Inflammatory macrophage treated with lipopolysaccharide for 4 hours (primary cell): ENCODE data around the gene GNG13.
"Not testable (repeated sequence)": the region's sequence is repeated elsewhere in the genome, so short reads cannot be mapped to it uniquely, and the experiment has no call there.

Source experiments
- DNase-seq: peaks from one replicate; pipeline ENCODE4 v3.0.0-alpha.2; 2020

GNG13 gene

GRCh38 chr16:799948-800833 lies at the start of gene GNG13:
Gene GNG13, minus strand, starts transcription at chr16:800734. Its CDS starts 1,657 bp downstream, at chr16:799077.
- DNase-seq = no peak

GRCh38 chr16:848510-849253 lies 48.1 kb upstream of the GNG13 start:
- no peak for DNase-seq

- no peak for DNase-seq
These were observed 47.3 kb upstream of the GNG13 start for GRCh38 chr16:847681-848445.

DNA sequence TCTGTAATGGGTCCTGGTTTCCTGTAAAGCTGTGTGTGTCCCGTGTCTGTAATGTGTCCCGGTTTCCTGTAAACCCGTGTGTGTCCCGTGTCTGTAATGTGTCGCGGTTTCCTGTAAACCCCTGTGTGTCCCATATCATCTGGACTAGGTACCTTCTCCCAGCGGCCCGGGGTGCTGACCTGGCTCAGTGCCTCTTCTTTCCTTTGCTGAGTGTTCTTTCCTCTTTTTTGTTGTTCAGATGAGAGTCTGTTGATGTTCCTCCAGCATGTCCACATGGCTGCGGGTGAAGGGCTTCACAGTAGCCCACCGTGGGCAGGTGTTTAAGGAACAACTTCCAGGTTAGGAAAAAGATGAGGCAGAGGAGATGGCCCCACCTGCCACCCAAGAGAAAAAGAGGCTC lies 46.6 kb upstream of the GNG13 start:
- no peak for DNase-seq

- no peak for DNase-seq
These were observed 44.8 kb upstream of the GNG13 start for GRCh38 chr16:845351-845745.

DNA sequence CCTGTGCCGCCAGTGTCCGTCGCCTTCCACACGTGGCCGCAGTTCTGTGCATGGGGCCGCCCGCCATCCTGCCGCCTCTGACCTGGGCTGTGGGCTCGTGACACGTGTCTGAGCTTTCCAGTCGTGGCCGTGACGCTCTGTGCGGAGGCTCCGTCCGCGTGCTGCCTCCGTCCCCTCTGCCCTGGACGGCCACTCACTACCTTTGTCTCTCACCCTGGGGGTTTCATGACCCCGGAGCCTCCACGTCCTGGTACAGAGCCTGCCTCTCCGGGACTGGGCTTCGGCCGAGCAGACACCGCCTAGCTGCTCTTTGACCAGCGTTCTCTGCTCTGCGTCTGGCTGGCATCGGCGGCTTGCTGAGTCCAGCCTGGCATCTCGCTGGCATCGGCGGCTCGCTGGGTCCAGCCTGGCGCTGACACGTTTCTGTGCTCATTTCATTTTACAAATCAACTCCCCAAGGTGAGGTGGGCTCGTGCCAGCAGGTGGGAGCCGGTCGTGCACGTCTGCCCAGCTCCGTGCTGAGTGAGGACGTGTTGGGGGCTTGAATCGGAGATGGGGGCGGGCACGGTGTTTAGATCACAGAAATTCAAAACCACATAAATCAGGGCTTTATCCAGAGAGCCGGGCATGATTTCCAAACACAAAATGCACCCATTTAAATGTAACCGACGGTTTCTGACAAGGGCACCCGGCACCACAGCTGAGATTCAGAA lies 44.3 kb upstream of the GNG13 start:
- DNase-seq = no peak

DNA sequence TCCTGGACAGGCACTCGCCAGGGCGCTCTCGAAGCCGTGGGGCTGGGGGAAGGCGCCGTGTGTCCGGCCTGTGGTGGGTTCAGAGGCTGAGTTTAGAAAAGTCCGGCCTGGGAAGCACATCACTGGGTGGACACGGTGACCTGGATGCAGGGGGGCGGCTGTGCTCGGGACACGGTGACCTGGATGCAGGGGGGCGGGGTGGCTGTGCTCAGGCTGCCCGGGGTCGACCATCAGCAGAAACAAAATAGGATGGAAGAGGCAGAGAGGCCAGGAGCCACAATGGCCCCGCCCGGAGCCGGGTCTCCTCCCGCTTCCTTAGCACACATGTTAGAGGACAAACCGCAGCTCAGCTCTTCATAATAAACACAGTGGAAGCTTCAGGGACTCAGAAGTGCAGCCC lies 43.2 kb upstream of the GNG13 start:
- no peak for DNase-seq

DNA sequence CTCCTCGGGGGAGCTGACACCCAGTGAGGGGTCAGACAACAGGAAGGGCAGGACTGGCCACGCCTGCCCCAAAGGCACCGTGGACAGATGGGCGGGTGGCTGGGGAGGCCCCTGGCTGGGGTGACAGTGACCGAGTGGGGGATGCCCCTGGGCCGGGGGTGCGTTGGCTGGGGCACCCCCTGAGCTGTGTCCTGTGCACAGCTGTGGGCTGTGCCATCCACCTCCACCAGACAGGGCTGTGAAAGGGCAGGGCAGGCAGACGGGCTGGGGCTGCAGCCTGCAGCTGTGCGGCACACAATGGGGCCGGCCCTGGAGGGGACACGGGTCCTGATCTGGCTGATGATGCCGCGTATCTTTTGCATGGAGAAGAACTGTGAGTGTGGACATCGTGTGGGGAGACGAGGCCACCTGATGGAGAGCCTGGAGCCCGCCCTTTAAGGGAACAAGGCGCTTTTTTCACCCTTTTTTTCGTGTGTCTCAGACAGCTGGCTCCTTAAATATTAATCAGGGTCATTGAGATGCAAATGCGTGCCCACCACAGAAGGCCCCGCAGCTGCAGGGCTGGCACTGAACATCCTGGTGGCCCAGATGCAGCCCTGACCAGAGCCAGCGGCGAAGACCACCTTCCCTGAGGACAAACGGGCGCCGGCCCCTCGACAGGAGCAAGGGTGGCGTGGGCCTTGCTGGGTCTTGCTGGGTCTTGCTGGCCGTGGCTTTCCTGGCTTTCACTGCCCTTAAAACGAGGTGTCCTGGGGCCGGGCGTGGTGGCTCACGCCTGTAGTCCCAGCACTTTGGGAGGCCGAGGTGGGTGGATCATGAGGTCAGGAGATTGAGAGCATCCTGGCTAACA lies 42.4 kb upstream of the GNG13 start:
- DNase-seq = no peak

- DNase-seq = no peak
These were observed 41.5 kb upstream of the GNG13 start for GRCh38 chr16:842061-842476.

- no peak for DNase-seq
These were observed 41.0 kb upstream of the GNG13 start for GRCh38 chr16:841455-842060.

- DNase-seq = no peak
These were observed 40.3 kb upstream of the GNG13 start for GRCh38 chr16:840561-841454.

GRCh38 chr16:839643-840408 lies 39.3 kb upstream of the GNG13 start:
- DNase-seq = no peak

- DNase-seq = no peak
These were observed 38.2 kb upstream of the GNG13 start for GRCh38 chr16:838741-839140.

DNA sequence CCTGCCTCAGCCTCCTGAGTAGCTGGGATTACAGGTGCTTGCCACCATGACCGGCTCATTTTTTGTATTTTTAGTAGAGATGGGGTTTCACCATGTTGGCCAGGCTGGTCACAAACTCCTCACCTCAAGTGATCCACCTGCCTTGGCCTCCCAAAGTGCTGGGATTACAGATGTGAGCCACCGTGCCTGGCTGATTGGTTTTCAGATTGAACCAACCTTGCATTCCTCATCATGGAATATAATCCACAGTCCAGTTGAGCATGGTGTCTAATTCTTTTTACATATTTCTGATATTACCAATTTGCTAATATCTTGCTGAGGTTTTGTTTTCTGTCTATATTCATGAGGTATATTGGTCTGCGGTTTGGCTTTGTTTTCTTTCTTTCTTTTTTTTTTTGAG lies 36.3 kb upstream of the GNG13 start:
- DNase-seq = not testable (repeated sequence)

DNA sequence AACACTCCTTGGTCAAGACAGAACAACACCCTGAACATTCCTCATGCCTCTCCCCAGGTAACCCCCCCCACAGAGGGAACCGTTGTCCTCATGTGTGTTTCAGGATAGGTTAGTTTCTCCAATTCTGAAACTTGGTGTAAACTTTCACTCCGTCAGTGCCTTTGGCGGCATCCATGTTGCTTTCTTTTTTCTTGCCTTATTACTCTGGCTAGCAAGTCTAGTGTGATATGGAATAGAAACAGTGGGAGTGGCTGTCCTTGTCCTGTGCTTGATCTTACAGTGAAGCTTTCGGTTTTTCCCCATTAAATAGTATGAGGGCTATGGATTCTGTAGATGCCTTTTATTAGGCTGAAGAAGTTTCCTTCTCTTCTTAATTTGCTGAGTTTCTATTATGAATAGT lies 35.7 kb upstream of the GNG13 start:
- DNase-seq = no peak

GRCh38 chr16:835373-835772 lies 34.8 kb upstream of the GNG13 start:
- no peak for DNase-seq

- no peak for DNase-seq
These were observed 32.9 kb upstream of the GNG13 start for GRCh38 chr16:833411-833810.

DNA sequence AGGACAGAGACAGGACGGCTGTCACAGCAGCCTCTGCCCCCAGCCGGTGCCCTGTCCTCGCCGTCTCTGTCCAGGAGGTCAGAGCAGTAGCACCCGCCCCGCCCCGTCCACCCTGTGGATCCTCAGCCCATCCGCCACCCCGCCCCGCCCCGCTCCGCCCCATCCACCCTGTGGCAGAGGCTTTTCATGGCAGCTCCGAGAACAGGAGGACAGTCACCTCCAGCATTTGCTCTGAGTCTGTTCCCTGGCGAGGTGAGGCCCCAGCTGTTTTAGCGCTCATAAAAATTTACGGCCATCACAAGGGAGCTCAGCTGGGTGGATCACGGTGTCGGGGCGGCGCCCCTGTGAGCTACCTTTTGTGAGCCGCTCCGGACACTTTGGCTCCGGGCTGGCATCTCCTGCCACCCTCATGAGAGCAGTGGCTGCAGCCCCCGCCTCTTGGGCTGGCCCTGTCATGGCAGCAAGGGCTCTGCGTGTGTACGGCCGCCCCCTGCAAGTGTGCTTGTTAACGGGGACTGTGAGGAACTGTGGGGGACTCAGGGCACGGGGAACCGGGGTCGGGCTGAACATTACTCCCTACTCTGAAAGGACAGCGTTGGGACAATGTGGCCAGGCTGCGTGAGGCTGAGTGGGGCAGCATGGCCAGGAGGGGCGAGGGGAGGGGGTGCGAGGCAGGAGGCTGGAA lies 32.3 kb upstream of the GNG13 start:
- no peak for DNase-seq
